Tibial nerve (tissue), 4 donors: ENCODE measurements around the gene RAB12. TPM values are rescaled to one million over a fixed set of nuclear protein-coding genes. Genes with fewer than 3 reads are reported as not detected.

Experiments used
- DNase-seq, 2 donors: peaks; one replicate each; pipeline ENCODE4 v3.0.0-alpha.2; 2019; ENCODE audit warnings: low spot score in 2 of 2
- H3K27ac ChIP-seq, 4 donors: fragments of 200-600 bp; sonication (generic) in 3 of 4; one replicate each; pipeline ENCODE4 v1.5.1; 2017 to 2019; ENCODE audit warnings: mild to moderate bottlenecking in 1 of 4
- H3K27me3 ChIP-seq, 2 donors: fragments of 200-600 bp; sonication (generic) in 1 of 2; one replicate each; pipeline versions ENCODE4 v1.5.1 to v1.6.0; 2017 to 2019
- H3K36me3 ChIP-seq, 3 donors: fragments of 200-600 bp; sonication (generic); one replicate each; pipeline ENCODE4 v1.5.1; 2018 to 2019
- H3K4me1 ChIP-seq, 4 donors: fragments of 200-600 bp; sonication (generic) in 3 of 4; one replicate each; pipeline ENCODE4 v1.5.1; 2017 to 2019
- H3K4me3 ChIP-seq, 4 donors: fragments of 200-600 bp; sonication (generic) in 3 of 4; one replicate each; pipeline ENCODE4 v1.5.1; 2017 to 2019; ENCODE audit warnings: mild to moderate bottlenecking in 1 of 4, moderate library complexity in 1 of 4
- H3K9me3 ChIP-seq, 4 donors: fragments of 200-600 bp; sonication (generic) in 3 of 4; one replicate each; pipeline ENCODE4 v1.5.1; 2017 to 2019
- EP300 ChIP-seq, 2 donors: sonication (generic); formaldehyde crosslinking; IDR thresholded peaks; one replicate each; pipeline ENCODE4 v1.6.1; 2017; ENCODE audit warnings: antibody characterized with exemption in 2 of 2, mild to moderate bottlenecking in 1 of 2
- POLR2A ChIP-seq, 2 donors: fragments of 450-650 bp; IDR thresholded peaks; one replicate each; pipeline ENCODE4 v1.6.1; 2017; ENCODE audit warnings: antibody characterized with exemption in 2 of 2, mild to moderate bottlenecking in 2 of 2, moderate library complexity in 2 of 2
- WGBS, 2 donors: methylation state at CpG; one replicate each; pipeline ENCODE4 v1.1.5; 2018; 5-methylcytosine and 5-hydroxymethylcytosine counted together
- total RNA-seq, 4 donors: library from RNA; depleted of rRNA; stranded (reverse); fragments of >200 nt; gene quantifications; one replicate each; pipeline ENCODE4 v1.1.0, GENCODE V29; 2016
- TF ChIP-seq, protein P1 (sequence below), 5 experiments: fragments of 200-600 bp in 3 of 5; fragments of 450-650 bp in 2 of 5; sonication (generic) in 3 of 5; IDR thresholded peaks; one replicate each; pipeline ENCODE4 v1.5.1; 2016 to 2019; ENCODE audit warnings: antibody characterized with exemption in 5 of 5, mild to moderate bottlenecking in 3 of 5, moderate library complexity in 2 of 5

RAB12 gene
- total RNA-seq, 4 donors from 2014 or later = 36.0 to 102 (median 53.5) TPM

GRCh38 chr18:8657873-8658470 is 48.7 kb downstream of the RAB12 start:
- DNase-seq = no peak
- Histone ChIP-seq H3K27me3 (no peaks in the 10 kb centered on the region), H3K9me3 (no peaks in the 10 kb centered on the region), H3K4me1 (peaks cover 0 to 8% (median 3%) of the 10 kb centered on the region in 4 donors), H3K27ac (no peak overlapping the region), H3K36me3 (no peaks in the 10 kb centered on the region), H3K4me3 (no peak overlapping the region)
- whole genome bisulfite sequencing, 2 donors = 50 to 56% methylated on average over 12 to 14 of the region's 14 CpGs
- TF ChIP-seq, protein P1, sequence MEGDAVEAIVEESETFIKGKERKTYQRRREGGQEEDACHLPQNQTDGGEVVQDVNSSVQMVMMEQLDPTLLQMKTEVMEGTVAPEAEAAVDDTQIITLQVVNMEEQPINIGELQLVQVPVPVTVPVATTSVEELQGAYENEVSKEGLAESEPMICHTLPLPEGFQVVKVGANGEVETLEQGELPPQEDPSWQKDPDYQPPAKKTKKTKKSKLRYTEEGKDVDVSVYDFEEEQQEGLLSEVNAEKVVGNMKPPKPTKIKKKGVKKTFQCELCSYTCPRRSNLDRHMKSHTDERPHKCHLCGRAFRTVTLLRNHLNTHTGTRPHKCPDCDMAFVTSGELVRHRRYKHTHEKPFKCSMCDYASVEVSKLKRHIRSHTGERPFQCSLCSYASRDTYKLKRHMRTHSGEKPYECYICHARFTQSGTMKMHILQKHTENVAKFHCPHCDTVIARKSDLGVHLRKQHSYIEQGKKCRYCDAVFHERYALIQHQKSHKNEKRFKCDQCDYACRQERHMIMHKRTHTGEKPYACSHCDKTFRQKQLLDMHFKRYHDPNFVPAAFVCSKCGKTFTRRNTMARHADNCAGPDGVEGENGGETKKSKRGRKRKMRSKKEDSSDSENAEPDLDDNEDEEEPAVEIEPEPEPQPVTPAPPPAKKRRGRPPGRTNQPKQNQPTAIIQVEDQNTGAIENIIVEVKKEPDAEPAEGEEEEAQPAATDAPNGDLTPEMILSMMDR (IDR thresholded peaks at IDR 0.05) = no peak
- no peak for TF ChIP-seq EP300 (IDR thresholded peaks at IDR 0.05)
- TF ChIP-seq POLR2A (IDR thresholded peaks at IDR 0.05) = no peak

GRCh38 chr18:8658858-8659485 is 49.7 kb downstream of the RAB12 start:
- Histone ChIP-seq H3K27ac (no peak overlapping the region), H3K36me3 (no peaks in the 10 kb centered on the region), H3K4me3 (no peak overlapping the region), H3K9me3 (no peaks in the 10 kb centered on the region), H3K27me3 (no peaks in the 10 kb centered on the region), H3K4me1 (peaks cover 0 to 8% (median 3%) of the 10 kb centered on the region in 4 donors)
- TF ChIP-seq, protein P1 (IDR thresholded peaks at IDR 0.05) = no peak
- no peak for TF ChIP-seq EP300 (IDR thresholded peaks at IDR 0.05)
- no peak for TF ChIP-seq POLR2A (IDR thresholded peaks at IDR 0.05)
- WGBS, 2 donors = 91% methylated on average over 31 of the region's 31 CpGs
- no peak for DNase-seq

DNA sequence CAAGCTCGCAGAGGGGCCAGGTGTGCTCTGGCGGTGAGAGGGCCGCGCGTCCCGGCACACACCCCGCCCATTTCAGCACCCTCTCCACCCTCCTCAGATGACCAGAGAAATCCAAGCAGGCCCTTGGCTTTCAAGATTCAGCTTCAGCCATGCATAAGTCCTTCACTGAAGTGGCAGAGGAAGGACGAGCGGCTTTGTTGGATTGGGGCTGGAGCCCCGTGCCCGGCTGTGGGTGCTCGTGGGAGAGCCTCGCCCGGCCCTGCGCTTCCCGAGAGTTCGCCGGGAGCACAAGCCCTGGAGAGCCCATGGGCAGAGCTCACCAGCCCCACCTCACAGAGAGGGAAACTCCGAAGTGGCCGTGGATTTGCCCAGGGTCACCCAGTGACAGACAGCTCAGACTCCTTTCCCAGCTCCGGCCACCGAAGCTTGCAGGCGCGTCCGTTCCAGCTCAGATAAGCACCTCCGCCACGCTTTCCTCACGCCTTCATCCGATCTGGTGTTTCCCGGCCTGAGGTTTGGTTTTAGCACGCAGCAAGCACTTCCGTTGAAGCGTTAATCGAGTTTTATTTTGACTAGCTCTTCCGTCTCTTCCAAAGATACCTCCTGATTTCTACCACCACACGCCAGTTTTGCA is 50.5 kb downstream of the RAB12 start:
- no peak for DNase-seq
- 92 to 94% methylated on average over 36 of the region's 36 CpGs for WGBS, 2 donors
- H3K27ac ChIP-seq = no peak overlapping the region
- no peak overlapping the region for H3K4me3 ChIP-seq
- TF ChIP-seq POLR2A (IDR thresholded peaks at IDR 0.05) (no peak), EP300 (IDR thresholded peaks at IDR 0.05) (no peak)
- TF ChIP-seq, protein P1 (IDR thresholded peaks at IDR 0.05) = no peak
- no peaks in the 10 kb centered on the region for H3K9me3 ChIP-seq
- peaks cover 0 to 8% (median 3%) of the 10 kb centered on the region in 4 donors for H3K4me1 ChIP-seq
- no peaks in the 10 kb centered on the region for H3K36me3 ChIP-seq
- no peaks in the 10 kb centered on the region for H3K27me3 ChIP-seq

DNA sequence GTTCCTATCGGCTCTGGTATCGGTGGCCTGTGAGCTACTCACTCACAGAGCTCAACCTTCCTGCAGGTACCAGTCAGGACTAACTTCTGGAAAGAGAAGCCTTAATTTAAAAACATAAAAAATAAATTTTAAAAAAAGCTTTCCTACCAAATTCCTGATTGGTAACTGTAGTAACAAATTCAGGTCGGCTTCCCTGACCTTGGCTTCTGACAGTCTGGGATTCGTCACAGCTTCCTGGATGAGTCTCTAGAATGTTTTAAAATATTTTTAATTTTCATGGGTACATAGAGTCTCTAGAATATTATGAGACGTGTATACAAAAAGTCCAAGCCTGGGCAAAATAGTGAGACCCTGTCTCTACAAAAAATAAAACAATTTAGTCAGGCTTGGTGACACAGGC is 51.1 kb downstream of the RAB12 start:
- TF ChIP-seq EP300 (IDR thresholded peaks at IDR 0.05) (no peak), POLR2A (IDR thresholded peaks at IDR 0.05) (no peak)
- TF ChIP-seq, protein P1 (IDR thresholded peaks at IDR 0.05) = no peak
- peaks cover 0 to 8% (median 3%) of the 10 kb centered on the region in 4 donors for H3K4me1 ChIP-seq
- no peak for DNase-seq
- H3K36me3 ChIP-seq = no peaks in the 10 kb centered on the region
- no peak overlapping the region for H3K27ac ChIP-seq
- H3K27me3 ChIP-seq = no peaks in the 10 kb centered on the region
- WGBS, 2 donors = 92 to 93% methylated on average over 5 of the region's 5 CpGs
- H3K4me3 ChIP-seq = no peak overlapping the region
- H3K9me3 ChIP-seq = no peaks in the 10 kb centered on the region
